CD4-positive, CD25-positive, alpha-beta regulatory T cell (primary cell): ENCODE measurements around the gene FOXE1. TPM values are rescaled to one million over a fixed set of nuclear protein-coding genes. Genes with fewer than 3 reads are reported as not detected.

Experiments used
- ATAC-seq, 2 donors: fragments of 150-1000 bp; cut with Tn5 transposase; one replicate each; pipeline ENCODE4 v1.10.0; 2021; ENCODE audit warnings: low read depth in 2 of 2, moderate number of reproducible peaks in 2 of 2, moderate library complexity in 1 of 2
- DNase-seq, 3 donors: peaks; one replicate each; pipeline versions ENCODE4 v3.0.0 to v3.0.0-alpha.2; 2012 to 2022; ENCODE audit warnings: mixed read lengths in 1 of 3
- H3K27ac ChIP-seq: one replicate; pipeline ENCODE4 v1.7.0; 2013; ENCODE audit warnings: mild to moderate bottlenecking, low read length; ENCODE audit not compliant: insufficient read depth, poor library complexity, severe bottlenecking
- H3K27me3 ChIP-seq: one replicate; pipeline ENCODE4 v1.7.0; 2013; ENCODE audit warnings: low read length; ENCODE audit not compliant: control insufficient read depth, insufficient read depth
- H3K36me3 ChIP-seq: one replicate; pipeline ENCODE4 v1.7.0; 2013; ENCODE audit warnings: mild to moderate bottlenecking, low read length, moderate library complexity; ENCODE audit not compliant: control insufficient read depth, insufficient read depth
- H3K4me1 ChIP-seq: 2 replicates; pipeline ENCODE4 v1.7.0; 2013; ENCODE audit warnings: mild to moderate bottlenecking, low read length; ENCODE audit not compliant: insufficient read depth, control insufficient read depth, poor library complexity, severe bottlenecking
- H3K4me3 ChIP-seq: one replicate; pipeline ENCODE4 v1.7.0; 2013; ENCODE audit warnings: low read depth, mild to moderate bottlenecking, low read length, moderate library complexity
- H3K9me3 ChIP-seq, 2 experiments: 1 replicate in 1 of 2; 2 replicates in 1 of 2; pipeline ENCODE4 v1.7.0; 2013; ENCODE audit warnings: low read length in 2 of 2, mild to moderate bottlenecking in 1 of 2, moderate library complexity in 1 of 2; ENCODE audit not compliant: control insufficient read depth in 2 of 2
- H3K27ac Mint-ChIP-seq, 3 donors: one replicate each; pipeline ENCODE4 v1.8.0; 2020 to 2022; ENCODE audit warnings: mild to moderate bottlenecking in 3 of 3, mixed read lengths in 3 of 3, moderate library complexity in 2 of 3
- H3K27me3 Mint-ChIP-seq: one replicate; pipeline ENCODE4 v1.8.0; 2022; ENCODE audit warnings: mild to moderate bottlenecking, mixed read lengths
- H3K36me3 Mint-ChIP-seq: one replicate; pipeline ENCODE4 v1.8.0; 2020; ENCODE audit warnings: mixed read lengths
- H3K4me1 Mint-ChIP-seq, 4 donors: one replicate each; pipeline ENCODE4 v1.8.0; 2020 to 2022; ENCODE audit warnings: mixed read lengths in 4 of 4, mild to moderate bottlenecking in 1 of 4
- H3K4me3 Mint-ChIP-seq, 4 donors: one replicate each; pipeline ENCODE4 v1.8.0; 2020 to 2022; ENCODE audit warnings: mild to moderate bottlenecking in 4 of 4, mixed read lengths in 4 of 4, moderate library complexity in 3 of 4
- H3K9me3 Mint-ChIP-seq, 7 donors: one replicate each; pipeline ENCODE4 v1.8.0; 2020 to 2022; ENCODE audit warnings: mixed read lengths in 7 of 7, mild to moderate bottlenecking in 3 of 7, moderate library complexity in 2 of 7
- polyA plus RNA-seq, 4 donors: library from polyadenylated mRNA; unstranded; fragments of 300-500 nt; fragmentation: Illumina TruSeq; gene quantifications; one replicate each; pipeline ENCODE4 v1.2.3, GENCODE V29; 2021
- total RNA-seq: library from RNA; stranded (reverse); gene quantifications from one replicate; pipeline ENCODE4 v1.2.3, GENCODE V29; 2022

FOXE1 gene
- total and polyA plus RNA-seq, 5 donors from 2014 or later, result not detected

DNA sequence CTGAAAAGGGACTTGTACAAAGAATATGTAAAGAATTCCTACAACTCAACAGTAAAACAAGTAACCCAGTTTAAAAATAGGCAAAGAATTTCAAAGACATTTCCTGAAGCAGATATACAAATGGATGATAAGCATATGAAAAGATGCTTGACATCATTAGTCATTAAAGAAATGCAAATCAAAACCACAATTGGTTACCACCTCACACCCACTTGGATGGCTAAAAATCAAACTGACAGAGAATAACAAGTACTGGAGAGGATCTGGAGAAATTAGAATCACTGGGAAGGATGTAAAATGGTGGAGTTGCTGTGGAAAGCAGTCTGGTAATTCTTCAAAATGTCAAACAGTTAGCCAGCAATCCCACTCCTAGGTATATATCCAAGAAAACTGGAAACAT, 12.5 kb upstream of the FOXE1 start:
- Histone ChIP-seq H3K4me1 (no peaks in the 10 kb centered on the region), H3K4me3 (no peak overlapping the region), H3K27ac (no peak overlapping the region), H3K27me3 (peaks cover 44% of the 10 kb centered on the region), H3K36me3 (no peaks in the 10 kb centered on the region), H3K9me3 (no peaks in the 10 kb centered on the region)
- Mint-ChIP-seq H3K4me3 (no peak overlapping the region), H3K4me1 (no peaks in the 10 kb centered on the region), H3K9me3 (peaks cover 0 to 8% (median 0%) of the 10 kb centered on the region in 7 donors), H3K27me3 (peaks cover 59% of the 10 kb centered on the region), H3K36me3 (no peaks in the 10 kb centered on the region), H3K27ac (no peak overlapping the region)
- DNase-seq (no peak), ATAC-seq (no peak)

DNA sequence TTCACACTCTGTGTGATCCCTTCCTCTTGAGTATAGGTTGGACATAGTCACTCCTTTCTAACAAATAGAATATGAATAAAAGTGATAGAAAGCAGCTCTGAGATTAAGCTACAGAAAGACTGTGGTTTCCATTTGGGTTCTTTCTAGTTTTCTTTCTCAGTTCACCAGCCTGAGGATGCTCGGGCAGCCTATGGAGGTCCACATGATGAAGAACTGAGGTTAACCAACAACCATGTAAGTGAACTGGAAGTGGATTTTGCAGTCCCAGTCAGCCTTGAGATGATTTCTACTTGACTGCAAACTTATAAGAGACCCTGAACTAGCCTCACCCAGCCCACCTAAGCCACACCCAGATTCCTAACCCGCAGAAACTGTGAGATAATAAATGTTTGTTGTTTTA, 10.1 kb upstream of the FOXE1 start:
- H3K36me3 ChIP-seq, result no peaks in the 10 kb centered on the region
- H3K27ac Mint-ChIP-seq, result peak overlapping the region in 1 of 3 donors; percentile 8
- no peak overlapping the region for H3K4me3 ChIP-seq
- peaks cover 73% of the 10 kb centered on the region for H3K27me3 Mint-ChIP-seq
- ATAC-seq, result no peak
- H3K9me3 Mint-ChIP-seq, result no peaks in the 10 kb centered on the region
- H3K27me3 ChIP-seq, result peaks cover 47% of the 10 kb centered on the region
- H3K9me3 ChIP-seq, result no peaks in the 10 kb centered on the region
- H3K36me3 Mint-ChIP-seq, result no peaks in the 10 kb centered on the region
- peaks cover 0 to 6% (median 2%) of the 10 kb centered on the region in 4 donors for H3K4me1 Mint-ChIP-seq
- H3K4me1 ChIP-seq, result peaks cover 1% of the 10 kb centered on the region
- H3K27ac ChIP-seq, result no peak overlapping the region
- no peak for DNase-seq
- no peak overlapping the region for H3K4me3 Mint-ChIP-seq

DNA sequence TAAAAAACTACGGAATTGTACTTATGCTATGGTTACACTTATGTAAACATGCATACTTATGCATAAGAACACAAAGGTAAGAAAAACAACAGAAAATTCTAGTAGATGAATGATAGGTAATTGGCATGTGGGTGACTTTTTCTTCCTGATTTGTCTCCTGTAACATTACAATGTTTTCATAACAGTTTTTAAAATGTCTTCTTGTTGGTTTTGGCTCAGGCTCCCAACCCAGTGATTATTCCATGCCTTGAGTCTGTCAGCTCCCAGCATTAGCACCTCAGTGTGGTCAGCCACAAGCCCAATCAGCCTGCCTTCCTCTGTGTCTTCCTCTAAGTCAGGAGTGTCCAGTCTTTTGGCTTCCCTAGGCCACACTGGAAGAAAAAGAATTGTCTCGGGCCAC, 7.9 kb upstream of the FOXE1 start:
- Histone ChIP-seq H3K36me3 (no peaks in the 10 kb centered on the region), H3K4me3 (no peak overlapping the region), H3K4me1 (peaks cover 18% of the 10 kb centered on the region), H3K27ac (no peak overlapping the region), H3K27me3 (peaks cover 47% of the 10 kb centered on the region), H3K9me3 (no peaks in the 10 kb centered on the region)
- Mint-ChIP-seq H3K9me3 (no peaks in the 10 kb centered on the region), H3K27ac (no peak overlapping the region), H3K27me3 (peaks cover 83% of the 10 kb centered on the region), H3K4me3 (no peak overlapping the region), H3K36me3 (no peaks in the 10 kb centered on the region), H3K4me1 (peaks cover 0 to 20% (median 9%) of the 10 kb centered on the region in 4 donors)
- no peak for DNase-seq
- ATAC-seq, result no peak

DNA sequence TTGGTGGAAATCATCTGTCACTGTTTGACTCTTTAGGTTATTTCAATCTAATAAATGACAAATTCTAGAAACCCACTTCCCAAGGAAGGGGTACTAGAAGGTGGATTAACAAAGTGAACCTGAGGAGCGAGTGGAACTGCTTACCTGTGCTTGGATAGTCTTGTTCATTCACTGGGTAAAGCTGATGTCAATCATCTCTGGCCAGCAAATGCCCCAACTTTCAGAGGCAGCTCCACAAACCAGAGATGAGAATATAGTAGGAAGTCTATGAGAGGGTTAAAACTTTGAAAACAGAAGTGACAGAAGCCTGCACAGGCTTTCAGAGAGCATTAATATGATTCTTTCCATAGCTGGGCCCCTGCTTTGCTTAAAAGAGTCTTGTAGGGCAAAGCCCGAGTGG, 7.3 kb upstream of the FOXE1 start:
- Histone ChIP-seq H3K27me3 (peaks cover 48% of the 10 kb centered on the region), H3K9me3 (no peaks in the 10 kb centered on the region), H3K36me3 (no peaks in the 10 kb centered on the region), H3K27ac (no peak overlapping the region), H3K4me3 (no peak overlapping the region), H3K4me1 (peaks cover 18% of the 10 kb centered on the region)
- H3K27me3 Mint-ChIP-seq, result peaks cover 83% of the 10 kb centered on the region
- no peaks in the 10 kb centered on the region for H3K9me3 Mint-ChIP-seq
- ATAC-seq (no peak), DNase-seq (no peak)
- H3K4me3 Mint-ChIP-seq, result no peak overlapping the region
- H3K4me1 Mint-ChIP-seq, result peaks cover 0 to 21% (median 10%) of the 10 kb centered on the region in 4 donors
- H3K36me3 Mint-ChIP-seq, result no peaks in the 10 kb centered on the region
- H3K27ac Mint-ChIP-seq, result no peak overlapping the region

DNA sequence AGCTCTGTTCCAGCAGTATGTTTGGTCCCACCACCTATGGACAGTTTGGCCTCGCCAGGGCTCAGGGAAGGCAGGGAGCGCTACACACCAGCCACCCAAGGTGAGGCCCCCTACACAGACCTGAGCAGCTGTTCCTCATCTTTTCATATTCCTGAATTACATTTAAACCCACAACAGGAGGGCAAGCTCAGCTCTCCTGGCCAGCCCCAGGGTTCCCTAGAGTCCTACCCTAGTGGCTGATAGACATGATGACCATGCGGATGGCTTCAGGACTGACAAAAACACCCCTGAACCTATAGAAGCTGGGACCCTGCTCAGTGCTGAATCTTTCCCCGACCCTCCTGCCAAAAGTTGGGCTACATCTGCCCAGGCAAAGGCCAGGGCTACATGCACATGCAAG, 6.7 kb upstream of the FOXE1 start:
- no peaks in the 10 kb centered on the region for H3K9me3 ChIP-seq
- Mint-ChIP-seq H3K4me1 (peaks cover 0 to 24% (median 11%) of the 10 kb centered on the region in 4 donors), H3K27ac (no peak overlapping the region), H3K9me3 (no peaks in the 10 kb centered on the region), H3K36me3 (no peaks in the 10 kb centered on the region), H3K4me3 (no peak overlapping the region), H3K27me3 (peaks cover 84% of the 10 kb centered on the region)
- no peak for DNase-seq
- peaks cover 52% of the 10 kb centered on the region for H3K27me3 ChIP-seq
- ATAC-seq, result no peak
- H3K36me3 ChIP-seq, result no peaks in the 10 kb centered on the region
- no peak overlapping the region for H3K27ac ChIP-seq
- no peak overlapping the region for H3K4me3 ChIP-seq
- peaks cover 19% of the 10 kb centered on the region for H3K4me1 ChIP-seq

DNA sequence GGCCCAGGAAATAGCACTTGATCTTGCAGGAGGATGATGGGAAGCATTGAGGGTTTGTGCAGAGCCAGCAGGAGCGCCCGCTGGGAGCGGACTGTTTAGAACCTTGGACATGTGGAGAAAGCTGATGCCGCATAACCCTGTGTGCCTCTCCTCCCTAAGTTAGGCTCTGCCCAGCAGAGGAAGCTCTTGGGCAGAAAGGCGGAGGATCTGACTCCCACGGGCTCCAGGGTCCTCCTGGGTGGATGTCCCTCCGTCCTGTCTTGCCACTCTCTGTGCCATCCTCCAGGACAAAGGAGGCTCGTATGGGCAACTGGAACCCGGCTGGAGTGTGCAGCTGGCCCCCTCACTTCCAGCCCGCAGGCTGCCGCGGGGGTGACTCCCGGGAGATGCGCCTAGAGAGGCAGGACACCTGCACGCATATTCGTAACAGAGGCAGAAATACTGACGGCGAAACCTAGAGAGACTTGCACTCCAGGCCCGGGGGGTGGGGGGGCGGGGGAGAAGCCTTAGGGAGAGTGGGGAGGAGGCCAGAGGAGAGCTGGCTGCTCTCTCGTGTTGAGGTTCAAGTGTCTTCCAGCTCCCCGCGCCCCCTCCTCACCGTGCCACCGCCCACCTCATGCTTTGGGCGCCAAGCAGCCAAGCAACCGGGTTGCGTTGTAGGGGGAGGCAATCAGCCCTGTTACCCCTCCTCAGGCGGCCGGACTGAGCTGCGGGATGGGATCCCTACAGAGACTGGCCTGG, 5.4 kb upstream of the FOXE1 start:
- Histone ChIP-seq H3K27ac (no peak overlapping the region), H3K4me3 (no peak overlapping the region), H3K36me3 (no peaks in the 10 kb centered on the region), H3K27me3 (peaks cover 57% of the 10 kb centered on the region), H3K9me3 (no peaks in the 10 kb centered on the region), H3K4me1 (peaks cover 30% of the 10 kb centered on the region)
- peak overlapping the region in 1 of 4 donors; percentile 22 for H3K4me3 Mint-ChIP-seq
- peaks cover 92% of the 10 kb centered on the region for H3K27me3 Mint-ChIP-seq
- H3K9me3 Mint-ChIP-seq, result peaks cover 0 to 5% (median 0%) of the 10 kb centered on the region in 7 donors
- H3K27ac Mint-ChIP-seq, result no peak overlapping the region
- H3K36me3 Mint-ChIP-seq, result no peaks in the 10 kb centered on the region
- H3K4me1 Mint-ChIP-seq, result peaks cover 0 to 33% (median 14%) of the 10 kb centered on the region in 4 donors
- DNase-seq (no peak), ATAC-seq (no peak)

DNA sequence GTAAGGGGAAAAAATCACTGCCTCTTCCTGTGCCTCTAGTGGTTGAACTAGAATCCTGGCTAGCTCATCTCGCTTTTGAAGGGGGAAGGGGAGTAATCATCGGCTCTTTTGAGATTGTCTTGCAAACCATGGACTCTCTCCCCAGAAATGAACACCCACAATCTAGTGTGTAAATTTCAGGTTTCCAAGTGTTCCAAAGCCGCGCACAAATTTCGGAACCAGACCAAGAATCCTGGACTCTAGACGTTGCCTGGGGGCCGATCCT, 4.9 kb upstream of the FOXE1 start:
- Mint-ChIP-seq H3K9me3 (peaks cover 0 to 5% (median 0%) of the 10 kb centered on the region in 7 donors), H3K4me3 (peak overlapping the region in 1 of 4 donors; percentile 10), H3K4me1 (peaks cover 0 to 33% (median 14%) of the 10 kb centered on the region in 4 donors), H3K27ac (no peak overlapping the region), H3K27me3 (peaks cover 89% of the 10 kb centered on the region), H3K36me3 (no peaks in the 10 kb centered on the region)
- DNase-seq, result no peak
- peaks cover 52% of the 10 kb centered on the region for H3K27me3 ChIP-seq
- no peak for ATAC-seq
- no peaks in the 10 kb centered on the region for H3K9me3 ChIP-seq
- H3K4me1 ChIP-seq, result peaks cover 35% of the 10 kb centered on the region
- no peak overlapping the region for H3K4me3 ChIP-seq
- H3K36me3 ChIP-seq, result no peaks in the 10 kb centered on the region
- H3K27ac ChIP-seq, result no peak overlapping the region
